Peyer's patch (tissue), 4 donors: ENCODE measurements around the gene DNAL1. TPM values are rescaled to one million over a fixed set of nuclear protein-coding genes. Genes with fewer than 3 reads are reported as not detected.

ENCODE experiments used
- DNase-seq, 3 donors: peaks; one replicate each; pipeline ENCODE4 v3.0.0-alpha.2; 2017 to 2019
- H3K27ac ChIP-seq, 4 donors: fragments of 200-600 bp; sonication (generic); one replicate each; pipeline ENCODE4 v1.5.1; 2016 to 2019
- H3K27me3 ChIP-seq, 2 donors: fragments of 200-600 bp; sonication (generic); one replicate each; pipeline ENCODE4 v1.5.1; 2019
- H3K36me3 ChIP-seq, 3 donors: fragments of 200-600 bp; sonication (generic); one replicate each; pipeline ENCODE4 v1.5.1; 2016 to 2019
- H3K4me1 ChIP-seq, 4 donors: fragments of 200-600 bp; sonication (generic); one replicate each; pipeline ENCODE4 v1.5.1; 2016 to 2019
- H3K4me3 ChIP-seq, 4 donors: fragments of 200-600 bp; sonication (generic); 1 replicate in 3 of 4; 2 replicates in 1 of 4; pipeline ENCODE4 v1.5.1; 2016 to 2019; ENCODE audit warnings: mild to moderate bottlenecking in 1 of 4
- H3K9me3 ChIP-seq, 4 donors: fragments of 200-600 bp; sonication (generic); one replicate each; pipeline ENCODE4 v1.5.1; 2016 to 2019; ENCODE audit warnings: mild to moderate bottlenecking in 1 of 4
- POLR2A ChIP-seq, 2 donors: fragments of 450-650 bp; IDR thresholded peaks; one replicate each; pipeline ENCODE4 v1.5.1; 2017; ENCODE audit warnings: antibody characterized with exemption in 2 of 2, mild to moderate bottlenecking in 2 of 2, moderate library complexity in 2 of 2
- total RNA-seq, 4 donors: library from RNA; depleted of rRNA; stranded (reverse); fragments of >200 nt; gene quantifications; one replicate each; pipeline ENCODE4 v1.1.0, GENCODE V29; 2016
- TF ChIP-seq, protein P1 (sequence below), 6 experiments: fragments of 450-650 bp in 4 of 6; fragments of 200-600 bp in 2 of 6; sonication (generic) in 1 of 6; IDR thresholded peaks; one replicate each; pipeline ENCODE4 v1.5.1; 2017 to 2019; ENCODE audit warnings: antibody characterized with exemption in 6 of 6, mild to moderate bottlenecking in 3 of 6, moderate library complexity in 1 of 6

DNAL1 gene
- total RNA-seq, 4 donors from 2014 or later, result 1.7 to 7.6 (median 4.6) TPM

DNA sequence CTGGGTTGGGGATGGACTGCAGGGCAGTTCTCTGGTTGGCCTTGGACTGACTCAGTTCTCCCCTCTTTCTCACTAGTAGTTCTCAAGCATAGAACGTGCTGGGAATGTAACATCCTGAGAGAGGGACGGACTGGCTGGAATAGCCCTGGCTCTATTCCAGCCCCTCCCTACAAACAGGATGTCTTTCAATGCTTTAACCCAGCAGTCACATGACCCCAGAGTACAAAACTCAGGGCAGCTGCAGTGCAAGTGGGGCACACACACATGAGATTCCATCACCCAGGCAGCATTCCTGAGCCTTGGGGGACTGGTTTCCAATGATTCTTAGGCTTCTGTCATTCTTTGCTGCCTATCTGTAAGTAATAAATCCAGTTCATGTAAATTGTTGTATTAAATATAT is 34.1 kb upstream of the DNAL1 start:
- no peaks in the 10 kb centered on the region for H3K36me3 ChIP-seq
- peaks cover 0 to 3% (median 0%) of the 10 kb centered on the region in 4 donors for H3K4me1 ChIP-seq
- no peak for DNase-seq
- no peaks in the 10 kb centered on the region for H3K27me3 ChIP-seq
- no peaks in the 10 kb centered on the region for H3K9me3 ChIP-seq
- no peak overlapping the region for H3K4me3 ChIP-seq
- TF ChIP-seq POLR2A (IDR thresholded peaks at IDR 0.05), result no peak
- TF ChIP-seq, protein P1, sequence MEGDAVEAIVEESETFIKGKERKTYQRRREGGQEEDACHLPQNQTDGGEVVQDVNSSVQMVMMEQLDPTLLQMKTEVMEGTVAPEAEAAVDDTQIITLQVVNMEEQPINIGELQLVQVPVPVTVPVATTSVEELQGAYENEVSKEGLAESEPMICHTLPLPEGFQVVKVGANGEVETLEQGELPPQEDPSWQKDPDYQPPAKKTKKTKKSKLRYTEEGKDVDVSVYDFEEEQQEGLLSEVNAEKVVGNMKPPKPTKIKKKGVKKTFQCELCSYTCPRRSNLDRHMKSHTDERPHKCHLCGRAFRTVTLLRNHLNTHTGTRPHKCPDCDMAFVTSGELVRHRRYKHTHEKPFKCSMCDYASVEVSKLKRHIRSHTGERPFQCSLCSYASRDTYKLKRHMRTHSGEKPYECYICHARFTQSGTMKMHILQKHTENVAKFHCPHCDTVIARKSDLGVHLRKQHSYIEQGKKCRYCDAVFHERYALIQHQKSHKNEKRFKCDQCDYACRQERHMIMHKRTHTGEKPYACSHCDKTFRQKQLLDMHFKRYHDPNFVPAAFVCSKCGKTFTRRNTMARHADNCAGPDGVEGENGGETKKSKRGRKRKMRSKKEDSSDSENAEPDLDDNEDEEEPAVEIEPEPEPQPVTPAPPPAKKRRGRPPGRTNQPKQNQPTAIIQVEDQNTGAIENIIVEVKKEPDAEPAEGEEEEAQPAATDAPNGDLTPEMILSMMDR (IDR thresholded peaks at IDR 0.05), result no peak
- H3K27ac ChIP-seq, result no peak overlapping the region

GRCh38 chr14:73612339-73613045 is 32.3 kb upstream of the DNAL1 start, which contains the start of gene ACOT6:
ACOT6 (plus strand) TSS chr14:73612517; CDS start chr14:73612572, 55 bp downstream.
- TF ChIP-seq, protein P1 (IDR thresholded peaks at IDR 0.05), result peak in 2 of 6 experiments; percentile 1 to 7
- TF ChIP-seq POLR2A (IDR thresholded peaks at IDR 0.05), result peak in 1 of 2 donors; percentile 13
- Histone ChIP-seq H3K4me1 (peaks cover 0 to 3% (median 0%) of the 10 kb centered on the region in 4 donors), H3K4me3 (peak within 1 kb of the TSS; percentile 66 to 76 (median 68)), H3K27ac (peak within 1 kb of the TSS; percentile 71 to 85 (median 80)), H3K9me3 (no peaks in the 10 kb centered on the region), H3K27me3 (no peaks in the 10 kb centered on the region), H3K36me3 (no peaks in the 10 kb centered on the region)
- DNase-seq, result peak; percentile 42 to 79 (median 78)

GRCh38 chr14:73613046-73613383 is 31.8 kb upstream of the DNAL1 start:
- DNase-seq, result no peak
- Histone ChIP-seq H3K27me3 (no peaks in the 10 kb centered on the region), H3K4me1 (peaks cover 0 to 3% (median 0%) of the 10 kb centered on the region in 4 donors), H3K4me3 (peak overlapping the region; percentile 66 to 76 (median 68)), H3K9me3 (no peaks in the 10 kb centered on the region), H3K36me3 (no peaks in the 10 kb centered on the region), H3K27ac (peak overlapping the region; percentile 71 to 85 (median 80))
- no peak for TF ChIP-seq POLR2A (IDR thresholded peaks at IDR 0.05)
- TF ChIP-seq, protein P1 (IDR thresholded peaks at IDR 0.05), result no peak

- peaks cover 0 to 3% (median 0%) of the 10 kb centered on the region in 4 donors for H3K4me1 ChIP-seq
- DNase-seq, result no peak
- H3K27ac ChIP-seq, result peak overlapping the region in 1 of 4 donors; percentile 71
- H3K4me3 ChIP-seq, result peak overlapping the region in 1 of 4 donors; percentile 76
- no peaks in the 10 kb centered on the region for H3K27me3 ChIP-seq
- TF ChIP-seq, protein P1 (IDR thresholded peaks at IDR 0.05), result no peak
- H3K36me3 ChIP-seq, result no peaks in the 10 kb centered on the region
- H3K9me3 ChIP-seq, result no peaks in the 10 kb centered on the region
Measured at GRCh38 chr14:73613419-73613963, 31.3 kb upstream of the DNAL1 start.

DNA sequence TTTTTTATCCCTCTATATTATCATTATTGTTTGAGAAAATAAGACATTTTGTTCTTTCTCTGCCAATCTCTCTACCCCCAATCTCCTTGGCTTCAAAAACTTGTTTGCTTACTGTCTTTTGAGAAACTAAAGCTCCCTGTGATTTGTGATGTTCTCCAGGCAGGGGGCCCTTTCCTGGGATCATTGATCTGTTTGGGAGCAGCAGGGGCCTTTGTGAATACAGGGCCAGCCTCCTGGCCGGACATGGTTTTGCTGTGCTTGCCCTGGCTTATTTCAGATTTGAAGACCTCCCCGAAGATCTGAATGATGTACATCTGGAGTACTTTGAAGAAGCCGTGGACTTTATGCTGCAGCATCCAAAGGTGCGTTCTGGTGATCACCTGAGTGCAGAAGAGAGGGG is 28.0 kb upstream of the DNAL1 start:
- Histone ChIP-seq H3K36me3 (no peaks in the 10 kb centered on the region), H3K4me3 (no peak overlapping the region), H3K4me1 (peaks cover 0 to 3% (median 0%) of the 10 kb centered on the region in 4 donors), H3K9me3 (no peaks in the 10 kb centered on the region), H3K27me3 (no peaks in the 10 kb centered on the region), H3K27ac (no peak overlapping the region)
- DNase-seq, result no peak
- TF ChIP-seq POLR2A (IDR thresholded peaks at IDR 0.05), result no peak
- TF ChIP-seq, protein P1 (IDR thresholded peaks at IDR 0.05), result no peak
